Measurements from ENCODE around the gene ARHGAP22. TPM values are rescaled to one million over a fixed set of nuclear protein-coding genes. Genes with fewer than 3 reads are reported as not detected.

Gene ARHGAP22
- total RNA-seq, 1 experiment from 2014 or later, result 9.9 TPM

DNA sequence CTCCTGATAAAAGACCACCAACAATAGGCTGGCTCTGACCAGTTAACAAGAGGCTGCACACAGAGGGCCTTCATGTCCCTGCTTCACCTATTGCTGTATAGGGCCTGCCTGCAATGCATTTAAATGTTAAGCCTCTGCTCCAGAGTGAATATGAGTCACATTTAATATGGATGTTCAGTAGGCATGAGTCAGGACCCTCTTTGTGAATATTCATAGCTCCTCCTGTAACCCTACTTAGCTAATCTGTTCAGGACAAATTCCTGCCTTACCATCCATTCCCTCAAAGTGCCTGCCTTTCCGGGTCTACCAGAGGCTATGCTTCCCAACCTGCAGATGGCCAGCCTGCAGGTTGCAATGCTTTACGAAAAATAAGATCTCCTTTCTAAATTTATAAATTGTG lies 32.5 kb downstream of the ARHGAP22 start:
- Histone ChIP-seq H3K4me2 (ENCODE audit: low read length) (no peak overlapping the region), H3K36me3 (ENCODE audit: control insufficient read depth in 1 of 2, insufficient read depth in 2 of 2, low read length in 2 of 2) (no peaks in the 10 kb centered on the region), H3K27ac (ENCODE audit: low read depth, low read length) (no peak overlapping the region), H2AFZ (ENCODE audit: low read depth, low read length, poor library complexity, severe bottlenecking) (no peak overlapping the region), H3K79me2 (ENCODE audit: insufficient read depth, low read length) (no peaks in the 10 kb centered on the region), H4K20me1 (ENCODE audit: insufficient read depth) (no peaks in the 10 kb centered on the region), H3K27me3 (ENCODE audit: insufficient read depth, low read length) (no peaks in the 10 kb centered on the region), H3K4me1 (ENCODE audit: control insufficient read depth in 1 of 2, insufficient read depth in 2 of 2, low read length in 2 of 2) (no peaks in the 10 kb centered on the region), H3K9me2 (ENCODE audit: insufficient read depth) (no peaks in the 10 kb centered on the region), H3K9ac (ENCODE audit: low read length) (no peak overlapping the region), H3K9me3 (ENCODE audit: control insufficient read depth in 1 of 2, insufficient read depth in 1 of 2, low read depth in 1 of 2, low read length in 2 of 2) (no peaks in the 10 kb centered on the region), H3K4me3 (replicated peaks in 1 of 2; ENCODE audit: low read depth in 1 of 2, low read length in 2 of 2) (no peak overlapping the region)
- BruUV-seq (replicated peaks), result no TSS peak
- TF ChIP-seq, protein P1, sequence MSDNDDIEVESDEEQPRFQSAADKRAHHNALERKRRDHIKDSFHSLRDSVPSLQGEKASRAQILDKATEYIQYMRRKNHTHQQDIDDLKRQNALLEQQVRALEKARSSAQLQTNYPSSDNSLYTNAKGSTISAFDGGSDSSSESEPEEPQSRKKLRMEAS (IDR thresholded peaks at IDR 0.05), result no peak
- TF ChIP-seq EZH2phosphoT487 (IDR thresholded peaks at IDR 0.05; ENCODE audit: borderline replicate concordance), result no peak
- TF ChIP-seq ZNF274 (IDR thresholded peaks at IDR 0.05; ENCODE audit: low read depth, low read length), result no peak
- TF ChIP-seq FOSL1 (IDR thresholded peaks at IDR 0.05; ENCODE audit: low read depth), result no peak
- TF ChIP-seq CEBPB (IDR thresholded peaks at IDR 0.05; ENCODE audit: low read depth), result no peak
- TF ChIP-seq, protein P2, sequence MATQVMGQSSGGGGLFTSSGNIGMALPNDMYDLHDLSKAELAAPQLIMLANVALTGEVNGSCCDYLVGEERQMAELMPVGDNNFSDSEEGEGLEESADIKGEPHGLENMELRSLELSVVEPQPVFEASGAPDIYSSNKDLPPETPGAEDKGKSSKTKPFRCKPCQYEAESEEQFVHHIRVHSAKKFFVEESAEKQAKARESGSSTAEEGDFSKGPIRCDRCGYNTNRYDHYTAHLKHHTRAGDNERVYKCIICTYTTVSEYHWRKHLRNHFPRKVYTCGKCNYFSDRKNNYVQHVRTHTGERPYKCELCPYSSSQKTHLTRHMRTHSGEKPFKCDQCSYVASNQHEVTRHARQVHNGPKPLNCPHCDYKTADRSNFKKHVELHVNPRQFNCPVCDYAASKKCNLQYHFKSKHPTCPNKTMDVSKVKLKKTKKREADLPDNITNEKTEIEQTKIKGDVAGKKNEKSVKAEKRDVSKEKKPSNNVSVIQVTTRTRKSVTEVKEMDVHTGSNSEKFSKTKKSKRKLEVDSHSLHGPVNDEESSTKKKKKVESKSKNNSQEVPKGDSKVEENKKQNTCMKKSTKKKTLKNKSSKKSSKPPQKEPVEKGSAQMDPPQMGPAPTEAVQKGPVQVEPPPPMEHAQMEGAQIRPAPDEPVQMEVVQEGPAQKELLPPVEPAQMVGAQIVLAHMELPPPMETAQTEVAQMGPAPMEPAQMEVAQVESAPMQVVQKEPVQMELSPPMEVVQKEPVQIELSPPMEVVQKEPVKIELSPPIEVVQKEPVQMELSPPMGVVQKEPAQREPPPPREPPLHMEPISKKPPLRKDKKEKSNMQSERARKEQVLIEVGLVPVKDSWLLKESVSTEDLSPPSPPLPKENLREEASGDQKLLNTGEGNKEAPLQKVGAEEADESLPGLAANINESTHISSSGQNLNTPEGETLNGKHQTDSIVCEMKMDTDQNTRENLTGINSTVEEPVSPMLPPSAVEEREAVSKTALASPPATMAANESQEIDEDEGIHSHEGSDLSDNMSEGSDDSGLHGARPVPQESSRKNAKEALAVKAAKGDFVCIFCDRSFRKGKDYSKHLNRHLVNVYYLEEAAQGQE (IDR thresholded peaks at IDR 0.05; ENCODE audit: low read depth), result no peak
- no peak for TF ChIP-seq JUND (IDR thresholded peaks at IDR 0.05)
- no peak for TF ChIP-seq TCF7L2 (IDR thresholded peaks at IDR 0.05; ENCODE audit: borderline replicate concordance, extremely low read depth, insufficient read depth, insufficient read length)
- TF ChIP-seq, protein P3, sequence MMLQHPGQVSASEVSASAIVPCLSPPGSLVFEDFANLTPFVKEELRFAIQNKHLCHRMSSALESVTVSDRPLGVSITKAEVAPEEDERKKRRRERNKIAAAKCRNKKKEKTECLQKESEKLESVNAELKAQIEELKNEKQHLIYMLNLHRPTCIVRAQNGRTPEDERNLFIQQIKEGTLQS (IDR thresholded peaks at IDR 0.05), result no peak
- TF ChIP-seq ZBTB33 (IDR thresholded peaks at IDR 0.05; ENCODE audit: extremely low read depth, insufficient replicate concordance, low read length), result no peak
- no peak for TF ChIP-seq CTCF (IDR thresholded peaks at IDR 0.05 in 2 of 3, conservative IDR thresholded peaks at IDR 0.05 in 1 of 3; ENCODE audit: borderline replicate concordance in 1 of 3, insufficient read depth in 1 of 3, low read depth in 2 of 3, low read length in 2 of 3)
- TF ChIP-seq RAD21 (IDR thresholded peaks at IDR 0.05; ENCODE audit: low read depth), result no peak
- ChIA-PET CTCF (no interaction called here), RAD21 (ENCODE audit: low non-redundant PET in 1 of 2, low total read pairs in 2 of 2, uncharacterized antibody in 2 of 2, unreplicated experiment in 2 of 2) (no interaction called here), POLR2A (no interaction called here)
- intact Hi-C loops (cut with micrococcal nuclease), result no loop called here
- ATAC-seq (no peak), DNase-seq (ENCODE audit: low read depth, low spot score) (no peak)

Measured in HCT116 (cell line).